ENCODE measurements around the gene CBFA2T3.

CBFA2T3 gene

DNA sequence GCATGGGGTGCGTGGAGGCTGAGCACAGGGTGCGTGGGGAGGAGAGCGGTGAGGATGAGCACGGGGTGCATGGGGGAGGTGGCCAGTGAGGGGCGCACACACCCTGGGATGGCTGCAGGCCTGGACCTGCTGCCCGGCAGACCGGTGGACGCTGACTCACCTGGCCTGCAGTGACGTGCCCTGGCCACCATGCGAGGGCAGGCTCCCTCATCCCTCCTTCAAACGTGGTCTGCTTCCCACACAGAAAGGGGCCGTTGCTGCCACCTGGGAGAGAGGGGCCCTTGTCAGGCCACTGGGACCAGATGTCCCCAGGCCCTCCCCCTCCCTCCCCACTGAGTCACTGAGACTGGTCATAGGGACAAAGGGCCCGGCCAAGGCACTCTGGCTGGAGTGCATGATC is 145.2 kb downstream of the CBFA2T3 start:
- Histone ChIP-seq H3K4me3 (replicated peaks; ENCODE audit: insufficient read depth, low read length) (no peak overlapping the region), H3K27me3 (ENCODE audit: insufficient read depth, poor library complexity, severe bottlenecking) (no peaks in the 10 kb centered on the region), H3K27ac (replicated peaks) (no peak overlapping the region)
- DNase-seq (ENCODE audit: low read depth in 1 of 2, low spot score in 1 of 2), result no peak
- TF ChIP-seq GABPA (IDR thresholded peaks at IDR 0.05; ENCODE audit: low read depth), result no peak
- TF ChIP-seq SPI1 (IDR thresholded peaks at IDR 0.05; ENCODE audit: borderline replicate concordance, low read depth), result no peak
- TF ChIP-seq, protein P1, sequence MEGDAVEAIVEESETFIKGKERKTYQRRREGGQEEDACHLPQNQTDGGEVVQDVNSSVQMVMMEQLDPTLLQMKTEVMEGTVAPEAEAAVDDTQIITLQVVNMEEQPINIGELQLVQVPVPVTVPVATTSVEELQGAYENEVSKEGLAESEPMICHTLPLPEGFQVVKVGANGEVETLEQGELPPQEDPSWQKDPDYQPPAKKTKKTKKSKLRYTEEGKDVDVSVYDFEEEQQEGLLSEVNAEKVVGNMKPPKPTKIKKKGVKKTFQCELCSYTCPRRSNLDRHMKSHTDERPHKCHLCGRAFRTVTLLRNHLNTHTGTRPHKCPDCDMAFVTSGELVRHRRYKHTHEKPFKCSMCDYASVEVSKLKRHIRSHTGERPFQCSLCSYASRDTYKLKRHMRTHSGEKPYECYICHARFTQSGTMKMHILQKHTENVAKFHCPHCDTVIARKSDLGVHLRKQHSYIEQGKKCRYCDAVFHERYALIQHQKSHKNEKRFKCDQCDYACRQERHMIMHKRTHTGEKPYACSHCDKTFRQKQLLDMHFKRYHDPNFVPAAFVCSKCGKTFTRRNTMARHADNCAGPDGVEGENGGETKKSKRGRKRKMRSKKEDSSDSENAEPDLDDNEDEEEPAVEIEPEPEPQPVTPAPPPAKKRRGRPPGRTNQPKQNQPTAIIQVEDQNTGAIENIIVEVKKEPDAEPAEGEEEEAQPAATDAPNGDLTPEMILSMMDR (IDR thresholded peaks at IDR 0.05; ENCODE audit: insufficient read depth, low read length), result no peak
- TF ChIP-seq, protein P2, sequence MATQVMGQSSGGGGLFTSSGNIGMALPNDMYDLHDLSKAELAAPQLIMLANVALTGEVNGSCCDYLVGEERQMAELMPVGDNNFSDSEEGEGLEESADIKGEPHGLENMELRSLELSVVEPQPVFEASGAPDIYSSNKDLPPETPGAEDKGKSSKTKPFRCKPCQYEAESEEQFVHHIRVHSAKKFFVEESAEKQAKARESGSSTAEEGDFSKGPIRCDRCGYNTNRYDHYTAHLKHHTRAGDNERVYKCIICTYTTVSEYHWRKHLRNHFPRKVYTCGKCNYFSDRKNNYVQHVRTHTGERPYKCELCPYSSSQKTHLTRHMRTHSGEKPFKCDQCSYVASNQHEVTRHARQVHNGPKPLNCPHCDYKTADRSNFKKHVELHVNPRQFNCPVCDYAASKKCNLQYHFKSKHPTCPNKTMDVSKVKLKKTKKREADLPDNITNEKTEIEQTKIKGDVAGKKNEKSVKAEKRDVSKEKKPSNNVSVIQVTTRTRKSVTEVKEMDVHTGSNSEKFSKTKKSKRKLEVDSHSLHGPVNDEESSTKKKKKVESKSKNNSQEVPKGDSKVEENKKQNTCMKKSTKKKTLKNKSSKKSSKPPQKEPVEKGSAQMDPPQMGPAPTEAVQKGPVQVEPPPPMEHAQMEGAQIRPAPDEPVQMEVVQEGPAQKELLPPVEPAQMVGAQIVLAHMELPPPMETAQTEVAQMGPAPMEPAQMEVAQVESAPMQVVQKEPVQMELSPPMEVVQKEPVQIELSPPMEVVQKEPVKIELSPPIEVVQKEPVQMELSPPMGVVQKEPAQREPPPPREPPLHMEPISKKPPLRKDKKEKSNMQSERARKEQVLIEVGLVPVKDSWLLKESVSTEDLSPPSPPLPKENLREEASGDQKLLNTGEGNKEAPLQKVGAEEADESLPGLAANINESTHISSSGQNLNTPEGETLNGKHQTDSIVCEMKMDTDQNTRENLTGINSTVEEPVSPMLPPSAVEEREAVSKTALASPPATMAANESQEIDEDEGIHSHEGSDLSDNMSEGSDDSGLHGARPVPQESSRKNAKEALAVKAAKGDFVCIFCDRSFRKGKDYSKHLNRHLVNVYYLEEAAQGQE (IDR thresholded peaks at IDR 0.05; ENCODE audit: insufficient replicate concordance, low read depth), result no peak
- no peak for TF ChIP-seq POLR2AphosphoS5 (IDR thresholded peaks at IDR 0.05; ENCODE audit: low read depth)

DNA sequence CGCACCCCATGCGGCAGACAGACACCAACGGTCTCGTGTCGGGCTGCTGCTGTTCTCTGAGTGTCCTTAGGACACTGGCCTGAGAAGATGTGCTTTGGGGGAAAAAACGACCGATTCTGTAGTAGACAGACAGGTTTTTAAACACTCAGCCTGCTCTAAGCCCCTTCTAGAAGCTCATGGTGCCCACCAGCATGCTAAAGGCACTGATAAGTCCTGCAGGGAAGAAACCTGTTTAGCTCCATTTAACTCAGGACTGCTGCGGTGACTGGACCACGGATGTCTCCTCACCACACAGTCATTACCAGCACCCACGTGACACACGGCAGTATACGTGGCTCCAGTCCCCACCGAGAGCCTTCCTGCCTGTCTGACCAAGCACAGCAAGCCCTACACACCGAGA is 146.2 kb downstream of the CBFA2T3 start:
- no peak overlapping the region for H3K27ac ChIP-seq (replicated peaks)
- H3K4me3 ChIP-seq (replicated peaks; ENCODE audit: insufficient read depth, low read length), result no peak overlapping the region
- no peak for DNase-seq (ENCODE audit: low read depth in 1 of 2, low spot score in 1 of 2)
- no peaks in the 10 kb centered on the region for H3K27me3 ChIP-seq (ENCODE audit: insufficient read depth, poor library complexity, severe bottlenecking)
- TF ChIP-seq POLR2AphosphoS5 (IDR thresholded peaks at IDR 0.05; ENCODE audit: low read depth), result no peak
- TF ChIP-seq GABPA (IDR thresholded peaks at IDR 0.05; ENCODE audit: low read depth), result no peak
- TF ChIP-seq SPI1 (IDR thresholded peaks at IDR 0.05; ENCODE audit: borderline replicate concordance, low read depth), result no peak
- TF ChIP-seq, protein P1 (IDR thresholded peaks at IDR 0.05; ENCODE audit: insufficient read depth, low read length), result no peak

DNA sequence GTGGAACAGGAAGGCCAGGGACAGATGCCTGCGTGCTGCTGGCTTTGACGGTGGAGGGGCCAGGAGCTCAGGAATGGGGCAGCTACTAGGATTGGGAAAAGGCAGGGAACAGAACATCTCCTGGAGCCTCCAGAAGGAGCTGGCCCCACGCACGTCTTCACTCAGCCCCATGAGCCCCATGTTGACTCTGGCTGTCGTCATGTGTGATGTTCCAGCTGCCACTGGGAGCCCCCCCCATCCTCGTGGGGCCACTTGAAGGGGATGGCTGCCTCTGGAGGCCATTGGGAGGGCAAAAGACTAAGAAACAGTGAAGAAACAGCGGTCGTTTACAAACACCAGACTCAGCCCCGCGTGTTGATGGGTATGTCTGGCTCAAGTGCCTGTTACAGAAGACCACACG is 146.7 kb downstream of the CBFA2T3 start:
- TF ChIP-seq SPI1 (IDR thresholded peaks at IDR 0.05; ENCODE audit: borderline replicate concordance, low read depth) (no peak), POLR2AphosphoS5 (IDR thresholded peaks at IDR 0.05; ENCODE audit: low read depth) (no peak), GABPA (IDR thresholded peaks at IDR 0.05; ENCODE audit: low read depth) (no peak)
- TF ChIP-seq, protein P2 (IDR thresholded peaks at IDR 0.05; ENCODE audit: insufficient replicate concordance, low read depth), result no peak
- TF ChIP-seq, protein P1 (IDR thresholded peaks at IDR 0.05; ENCODE audit: insufficient read depth, low read length), result no peak
- DNase-seq (ENCODE audit: low read depth in 1 of 2, low spot score in 1 of 2), result no peak
- H3K4me3 ChIP-seq (replicated peaks; ENCODE audit: insufficient read depth, low read length), result no peak overlapping the region
- no peak overlapping the region for H3K27ac ChIP-seq (replicated peaks)
- H3K27me3 ChIP-seq (ENCODE audit: insufficient read depth, poor library complexity, severe bottlenecking), result no peaks in the 10 kb centered on the region

DNA sequence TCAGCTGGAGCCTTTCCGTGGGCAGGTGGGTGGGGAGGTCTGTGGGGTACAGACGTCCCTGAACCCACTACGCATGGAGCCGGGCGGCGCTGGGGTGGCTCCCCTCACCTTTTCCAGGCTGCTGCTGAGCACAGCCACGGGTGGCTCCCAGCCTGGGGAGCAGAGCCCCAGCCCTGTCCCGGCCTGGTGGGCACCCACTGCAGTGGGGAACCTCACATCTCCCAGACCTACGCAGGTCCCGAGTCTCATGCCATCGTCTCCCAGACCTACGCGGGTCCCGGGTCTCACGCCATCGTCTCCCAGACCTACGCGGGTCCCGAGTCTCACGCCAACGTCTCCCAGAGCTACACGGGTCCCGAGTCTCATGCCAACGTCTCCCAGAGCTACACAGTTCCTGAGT is 148.3 kb downstream of the CBFA2T3 start:
- Histone ChIP-seq H3K4me3 (replicated peaks; ENCODE audit: insufficient read depth, low read length) (no peak overlapping the region), H3K27me3 (ENCODE audit: insufficient read depth, poor library complexity, severe bottlenecking) (no peaks in the 10 kb centered on the region), H3K27ac (replicated peaks) (no peak overlapping the region)
- TF ChIP-seq POLR2AphosphoS5 (IDR thresholded peaks at IDR 0.05; ENCODE audit: low read depth) (no peak), GABPA (IDR thresholded peaks at IDR 0.05; ENCODE audit: low read depth) (no peak), SPI1 (IDR thresholded peaks at IDR 0.05; ENCODE audit: borderline replicate concordance, low read depth) (no peak)
- no peak for DNase-seq (ENCODE audit: low read depth in 1 of 2, low spot score in 1 of 2)

Data from HL-60 (cell line).